Measurements from ENCODE around the gene SGIP1. TPM values are rescaled to one million over a fixed set of nuclear protein-coding genes. Genes with fewer than 3 reads are reported as not detected.

Gene SGIP1
- total and polyA plus RNA-seq, 2 of the 8 experiments (the other 6 are each of a cell fraction or from before 2014, with no cell fraction given), result 1.4 to 2.1 TPM

DNA sequence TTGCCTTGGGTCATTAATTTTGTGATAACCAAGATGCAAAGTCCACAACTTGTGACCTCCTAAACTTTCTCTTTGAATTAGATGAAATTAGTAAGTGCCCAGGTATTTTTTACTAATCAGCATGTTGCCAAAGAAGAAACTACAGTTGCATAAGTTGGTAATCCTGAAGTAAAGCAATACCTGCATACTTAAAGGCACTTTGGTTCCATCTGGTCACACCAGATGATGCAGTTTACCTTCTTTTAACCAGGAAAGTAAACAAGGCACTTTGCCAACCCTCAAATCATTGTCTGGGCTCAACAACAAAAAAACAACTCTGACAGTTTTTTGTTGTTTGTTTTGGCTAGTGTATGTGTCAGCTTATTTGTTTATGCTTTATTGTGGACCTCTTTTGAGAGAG lies 162.8 kb downstream of the SGIP1 start:
- H2BK12ac ChIP-seq (ENCODE audit: low read depth, low read length), result no peak overlapping the region
- DNase-seq (ENCODE audit: low read depth in 1 of 2, low spot score in 2 of 2) (no peak), FAIRE-seq (no peak)
- H2AK5ac ChIP-seq (ENCODE audit: low read depth, low read length), result no peak overlapping the region
- H3K27ac ChIP-seq (ENCODE audit: low read depth, low read length), result no peak overlapping the region
- no peak overlapping the region for H3K9ac ChIP-seq (replicated peaks in 1 of 4; ENCODE audit: extremely low read depth in 1 of 4, low read depth in 3 of 4, low read length in 3 of 4)
- H3K27me3 ChIP-seq (replicated peaks in 1 of 4; ENCODE audit: control insufficient read depth in 3 of 4, extremely low read depth in 1 of 4, insufficient read depth in 3 of 4, low read length in 3 of 4), result no peaks in the 10 kb centered on the region
- no peaks in the 10 kb centered on the region for H3K36me3 ChIP-seq (ENCODE audit: control insufficient read depth in 2 of 4, insufficient read depth in 4 of 4, low read length in 3 of 4)
- H3K79me1 ChIP-seq (ENCODE audit: low read depth, low read length), result no peaks in the 10 kb centered on the region
- CTCF ChIA-PET (ENCODE audit: partially characterized antibody), result no interaction called here
- H3K23me2 ChIP-seq (ENCODE audit: low read depth, low read length), result no peaks in the 10 kb centered on the region
- no peak overlapping the region for H2BK15ac ChIP-seq (ENCODE audit: low read length)
- no peak overlapping the region for H3K18ac ChIP-seq (ENCODE audit: extremely low read depth, low read length)
- H4K8ac ChIP-seq (ENCODE audit: extremely low read depth, insufficient read depth, low read length), result no peak overlapping the region
- H3K9me3 ChIP-seq (ENCODE audit: insufficient read depth in 2 of 2, low read depth in 1 of 2, low read length in 1 of 2), result no peaks in the 10 kb centered on the region
- no peak overlapping the region for H4K5ac ChIP-seq (ENCODE audit: insufficient read length, low read depth, low read length)
- H3K23ac ChIP-seq (ENCODE audit: insufficient read length), result no peak overlapping the region
- no peak overlapping the region for H2BK120ac ChIP-seq (replicated peaks; ENCODE audit: low read depth, low read length)
- H4K91ac ChIP-seq (replicated peaks; ENCODE audit: insufficient read length, low read length), result no peak overlapping the region
- H3K4me1 ChIP-seq (replicated peaks in 1 of 4; ENCODE audit: control insufficient read depth in 3 of 4, insufficient read depth in 4 of 4, low read length in 3 of 4), result no peaks in the 10 kb centered on the region
- no peaks in the 10 kb centered on the region for H4K20me1 ChIP-seq (replicated peaks in 1 of 2; ENCODE audit: control insufficient read depth in 1 of 2, insufficient read depth in 2 of 2, low read length in 2 of 2)
- H2AFZ ChIP-seq (ENCODE audit: low read length), result no peak overlapping the region
- H3K4me2 ChIP-seq (ENCODE audit: insufficient read depth in 1 of 2, low read depth in 2 of 2, low read length in 2 of 2), result no peak overlapping the region
- POLR2A ChIA-PET (ENCODE audit: partially characterized antibody), result no interaction called here
- H3K4ac ChIP-seq (replicated peaks; ENCODE audit: insufficient read length, low read depth, low read length), result no peak overlapping the region
- no peaks in the 10 kb centered on the region for H3K79me2 ChIP-seq (ENCODE audit: control insufficient read depth in 1 of 2, insufficient read depth in 2 of 2, low read length in 2 of 2)
- H3K4me3 ChIP-seq (ENCODE audit: extremely low read depth in 1 of 4, insufficient read depth in 2 of 4, low read depth in 3 of 4, low read length in 4 of 4), result no peak overlapping the region
- H2BK20ac ChIP-seq (ENCODE audit: low read length), result no peak overlapping the region
- no peak overlapping the region for H3K56ac ChIP-seq (replicated peaks; ENCODE audit: insufficient read length, low read depth, low read length)
- no peak overlapping the region for H3K14ac ChIP-seq (ENCODE audit: insufficient read length)
- H2BK5ac ChIP-seq (ENCODE audit: low read depth, low read length), result no peak overlapping the region
- TF ChIP-seq BACH1 (IDR thresholded peaks at IDR 0.05; ENCODE audit: low read length), result no peak
- no peak for TF ChIP-seq CREB1 (IDR thresholded peaks at IDR 0.05)
- no peak for TF ChIP-seq CBX5 (IDR thresholded peaks at IDR 0.05; ENCODE audit: low read depth, low read length)
- TF ChIP-seq TAF7 (optimal IDR thresholded peaks at IDR 0.05; ENCODE audit: borderline replicate concordance, low read depth, low read length), result no peak
- TF ChIP-seq PHF8 (conservative IDR thresholded peaks at IDR 0.05; ENCODE audit: low read depth, low read length), result no peak
